GM19043 (cell line): ENCODE data around the gene RNF38.
"Not testable (repeated sequence)": the region's sequence is repeated elsewhere in the genome, so short reads cannot be mapped to it uniquely, and the experiment has no call there.

Experiments
- ATAC-seq: cut with Tn5 transposase; IDR thresholded peaks from one replicate; pipeline ENCODE4 v1.9.1; 2021; ENCODE audit warnings: low read depth; ENCODE audit not compliant: unreplicated experiment

The RNF38 gene

GRCh38 chr9:36409076-36409475 lies 9.0 kb upstream of the RNF38 start:
- ATAC-seq = not testable (repeated sequence)

- no peak for ATAC-seq
Measured at GRCh38 chr9:36407122-36407723, 7.2 kb upstream of the RNF38 start.

- ATAC-seq = no peak
Measured at GRCh38 chr9:36402536-36402935, 2.5 kb upstream of the RNF38 start.

GRCh38 chr9:36401897-36402480 lies 1.9 kb upstream of the RNF38 start:
- ATAC-seq = no peak

GRCh38 chr9:36401164-36401740 lies 1.2 kb upstream of the RNF38 start:
- peak; percentile 54 for ATAC-seq

- ATAC-seq = peak; percentile 54
Measured at GRCh38 chr9:36400332-36401163, 479 bp upstream of the RNF38 start.

GRCh38 chr9:36398745-36399144 lies 1.3 kb downstream of the RNF38 start:
- ATAC-seq = no peak

- ATAC-seq = no peak
Measured at GRCh38 chr9:36396985-36397384, 3.1 kb downstream of the RNF38 start.

- no peak for ATAC-seq
Measured at GRCh38 chr9:36392489-36392888, 7.6 kb downstream of the RNF38 start.

- ATAC-seq = no peak
Measured at GRCh38 chr9:36389590-36389989, 10.5 kb downstream of the RNF38 start.

- ATAC-seq = not testable (repeated sequence)
Measured at GRCh38 chr9:36386396-36386965, 13.6 kb downstream of the RNF38 start.

- ATAC-seq = no peak
Measured at GRCh38 chr9:36382484-36382883, 17.6 kb downstream of the RNF38 start.

GRCh38 chr9:36364577-36364976 lies 35.5 kb downstream of the RNF38 start:
- ATAC-seq = no peak

GRCh38 chr9:36363448-36363847 lies 36.6 kb downstream of the RNF38 start:
- ATAC-seq = no peak

GRCh38 chr9:36358486-36358885 lies 41.6 kb downstream of the RNF38 start:
- no peak for ATAC-seq

- no peak for ATAC-seq
Measured at GRCh38 chr9:36357639-36358038, 42.4 kb downstream of the RNF38 start.

GRCh38 chr9:36346569-36346968 lies 53.5 kb downstream of the RNF38 start:
- ATAC-seq = no peak

GRCh38 chr9:36345103-36345846 lies 54.8 kb downstream of the RNF38 start:
- no peak for ATAC-seq

- ATAC-seq = no peak
Measured at GRCh38 chr9:36341936-36342577, 58.0 kb downstream of the RNF38 start.

- no peak for ATAC-seq
Measured at GRCh38 chr9:36337865-36338264, 62.2 kb downstream of the RNF38 start.
